HG03558 (cell line): ENCODE measurements around the gene RNF121.

ENCODE experiments used
- ATAC-seq: cut with Tn5 transposase; IDR thresholded peaks from one replicate; pipeline ENCODE4 v1.9.1; 2021; ENCODE audit warnings: moderate number of reproducible peaks; ENCODE audit not compliant: unreplicated experiment; ENCODE audit errors: extremely low read depth

Gene RNF121

DNA sequence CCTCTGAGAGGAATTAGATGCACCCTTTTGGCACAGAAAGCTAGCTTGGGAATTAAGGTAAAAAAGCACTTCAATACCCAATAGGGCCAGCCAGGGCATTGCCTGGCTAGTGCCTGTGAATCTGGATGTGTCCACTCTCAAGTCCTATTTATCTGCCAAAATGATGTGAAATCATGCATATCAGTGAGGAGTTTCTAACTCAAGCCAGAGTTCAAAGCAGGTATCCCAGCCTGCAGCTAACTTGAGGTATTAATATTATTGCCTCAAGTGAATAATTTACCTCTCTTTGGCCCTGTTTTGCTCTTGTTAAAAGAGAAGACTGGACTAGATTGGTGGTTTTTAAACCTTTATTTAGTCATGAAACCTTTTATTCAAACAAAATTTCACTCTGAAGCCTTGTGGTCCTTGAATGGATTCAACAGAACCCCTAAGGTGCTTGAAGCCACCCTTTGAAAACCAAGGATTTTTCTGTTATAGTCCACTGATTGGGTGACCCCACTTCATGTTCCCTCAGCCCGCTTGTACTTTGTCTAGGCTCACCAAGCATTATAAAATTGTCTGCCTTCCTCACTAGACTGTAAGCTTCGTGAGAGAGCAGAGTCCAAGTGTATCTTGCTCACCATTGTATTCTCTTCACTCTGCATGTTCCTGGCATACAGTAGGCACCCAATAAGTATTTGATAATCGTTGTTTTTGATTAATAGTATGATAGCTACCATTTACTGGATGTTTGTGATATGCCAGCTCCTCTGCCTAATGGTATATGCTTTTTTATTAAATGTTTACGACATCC lies 4.5 kb downstream of the RNF121 start:
- no peak for ATAC-seq

DNA sequence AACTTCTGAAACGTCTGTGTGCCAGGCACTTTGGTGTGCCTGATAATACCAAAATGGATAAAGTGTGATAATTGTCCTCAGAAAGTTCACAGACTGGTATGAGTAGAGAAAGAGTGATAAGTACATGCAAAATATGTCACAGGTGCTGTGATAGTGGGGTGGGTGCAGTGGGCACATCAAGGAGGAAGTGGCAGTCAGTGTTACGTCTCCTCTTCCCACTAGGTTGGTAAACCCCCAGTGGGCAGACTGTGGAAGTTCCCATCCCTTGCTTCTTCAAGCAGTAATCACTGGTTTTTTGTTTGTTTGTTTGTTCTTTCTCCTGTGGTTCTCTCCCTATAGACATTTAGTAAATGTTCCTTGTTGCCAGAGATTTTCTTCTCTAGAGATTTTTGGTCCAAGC lies 5.4 kb downstream of the RNF121 start:
- ATAC-seq = no peak

DNA sequence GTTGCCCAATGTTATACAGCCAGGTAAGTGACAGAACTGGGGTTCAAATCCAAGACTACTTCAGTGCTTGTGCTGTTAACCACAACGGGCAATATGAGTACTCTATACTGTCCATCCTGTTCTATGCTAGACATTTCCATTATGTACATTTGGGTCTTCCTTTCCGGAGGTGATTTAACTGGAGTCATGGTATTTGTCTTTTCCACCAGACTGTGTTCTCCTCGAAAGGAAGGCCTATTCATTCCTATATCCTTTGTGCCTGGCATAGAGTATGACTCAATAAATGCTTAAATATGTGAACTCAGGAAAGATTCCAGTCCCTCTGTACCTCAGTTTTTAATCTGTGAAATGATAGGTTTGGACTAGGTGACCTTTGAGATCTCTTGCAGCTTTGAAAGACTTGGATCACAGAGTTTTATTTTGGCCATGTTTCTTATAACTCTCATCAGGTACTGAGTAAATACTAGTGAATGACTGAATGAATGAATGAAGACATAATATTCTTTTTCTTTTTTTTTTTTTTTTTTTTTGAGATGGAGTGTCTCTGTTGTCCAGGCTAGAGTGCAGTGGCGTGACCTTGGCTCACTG lies 6.6 kb downstream of the RNF121 start:
- ATAC-seq = no peak

DNA sequence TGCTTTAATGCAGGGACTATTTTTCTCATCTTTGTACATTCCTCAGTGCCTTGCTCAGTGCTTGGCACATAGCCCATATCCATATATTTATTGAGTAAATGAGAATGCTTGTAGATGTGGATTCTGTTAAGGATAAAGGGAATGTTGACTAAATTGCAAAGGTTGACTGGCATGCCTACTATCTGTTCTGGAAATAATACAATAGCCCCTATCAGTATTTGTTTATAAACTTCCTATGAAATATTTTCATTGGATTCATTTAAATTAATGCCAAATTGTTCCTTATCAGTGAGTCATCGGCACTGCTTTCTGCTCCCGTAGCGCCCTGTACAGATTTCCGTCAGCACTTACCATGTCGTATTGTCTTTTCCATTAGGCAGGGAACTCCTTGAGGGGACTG lies 8.0 kb downstream of the RNF121 start:
- no peak for ATAC-seq

DNA sequence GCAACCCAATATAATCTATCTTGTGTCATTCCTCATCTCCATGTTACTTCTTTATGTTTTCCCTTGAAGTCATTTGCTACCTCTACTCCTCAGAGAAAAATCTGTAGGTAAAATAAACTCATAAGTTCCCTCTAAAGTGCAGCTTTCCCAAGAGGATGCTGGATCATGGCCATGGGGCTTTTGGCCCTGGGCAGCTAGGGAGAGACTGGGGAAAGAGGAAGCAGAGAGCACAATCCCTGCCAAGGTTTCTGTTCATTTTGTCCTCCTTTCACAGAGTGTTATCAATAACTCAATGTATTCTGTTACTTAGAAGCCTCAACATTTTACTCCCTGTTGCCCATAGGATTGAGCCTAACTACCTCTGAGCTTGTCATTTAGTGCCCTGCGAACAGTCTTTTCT lies 9.0 kb downstream of the RNF121 start:
- no peak for ATAC-seq

DNA sequence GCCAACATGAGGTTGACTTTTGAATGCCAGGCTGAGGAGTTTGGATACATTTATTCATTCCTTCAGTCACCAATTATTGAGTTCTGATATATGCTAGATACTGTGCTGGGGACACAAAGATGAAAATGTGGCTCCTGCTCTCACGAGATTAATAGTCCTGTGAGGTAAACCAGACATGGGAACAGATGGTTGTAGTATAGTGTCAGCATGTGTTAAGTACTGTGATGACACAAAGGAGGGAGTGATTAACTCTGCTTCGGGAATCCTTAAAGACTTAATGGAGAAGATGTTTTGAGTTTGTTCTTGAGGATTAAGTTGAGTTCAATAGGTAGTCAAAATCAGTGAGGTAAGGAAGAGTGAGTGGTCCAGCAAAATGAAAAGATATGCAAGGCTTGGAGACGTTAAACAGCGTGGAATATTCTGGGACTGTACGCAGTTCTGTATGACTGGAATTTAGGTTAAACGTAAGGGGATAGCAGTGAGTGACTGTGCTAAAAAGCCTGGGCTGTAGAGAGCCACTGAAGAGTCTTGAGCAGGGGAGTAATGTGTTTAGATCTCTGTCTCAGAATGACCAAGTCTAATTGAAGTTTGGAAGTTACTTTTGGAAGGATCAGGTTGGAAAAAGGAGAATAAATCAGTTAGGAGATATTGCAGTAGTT lies 11.8 kb downstream of the RNF121 start:
- no peak for ATAC-seq

DNA sequence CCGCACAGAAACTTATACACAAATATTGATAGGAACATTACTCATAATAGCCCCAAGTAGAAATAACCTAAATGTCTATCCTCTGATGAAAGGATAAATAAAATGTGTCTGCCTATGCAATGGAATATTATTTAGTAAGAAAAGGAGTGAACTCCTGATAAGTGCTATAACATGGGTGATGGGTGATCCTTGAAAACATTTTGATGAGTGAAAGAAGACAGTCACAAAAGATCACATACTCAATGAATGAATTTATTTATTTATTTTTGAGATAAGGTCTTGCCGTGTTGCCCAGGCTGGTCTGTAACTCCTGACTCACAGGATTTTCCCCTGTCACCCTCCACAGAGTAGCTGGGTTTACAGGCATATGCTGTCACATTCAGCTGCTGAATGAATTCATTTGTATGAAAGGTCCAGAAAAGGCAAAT lies 17.3 kb downstream of the RNF121 start:
- ATAC-seq = no peak

DNA sequence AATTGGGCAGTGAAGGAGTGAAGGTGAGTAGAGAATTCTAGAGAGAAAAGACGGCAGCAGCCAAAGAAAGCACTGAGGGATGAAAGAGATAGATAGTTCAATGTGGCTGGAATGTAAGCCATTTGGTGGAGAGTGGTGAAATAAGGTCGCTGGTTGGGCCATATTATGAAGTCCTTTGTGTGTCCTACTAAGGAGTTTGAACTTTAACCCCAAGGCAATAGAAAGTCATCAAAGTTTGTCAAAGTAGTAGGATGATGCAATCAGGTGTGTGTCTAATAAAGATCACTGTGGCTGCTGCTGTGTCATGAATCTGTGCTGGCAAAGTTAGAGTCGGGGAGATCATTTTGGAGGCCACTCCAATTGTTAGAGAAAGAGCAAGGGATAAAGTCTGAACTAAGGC lies 18.7 kb downstream of the RNF121 start:
- no peak for ATAC-seq

DNA sequence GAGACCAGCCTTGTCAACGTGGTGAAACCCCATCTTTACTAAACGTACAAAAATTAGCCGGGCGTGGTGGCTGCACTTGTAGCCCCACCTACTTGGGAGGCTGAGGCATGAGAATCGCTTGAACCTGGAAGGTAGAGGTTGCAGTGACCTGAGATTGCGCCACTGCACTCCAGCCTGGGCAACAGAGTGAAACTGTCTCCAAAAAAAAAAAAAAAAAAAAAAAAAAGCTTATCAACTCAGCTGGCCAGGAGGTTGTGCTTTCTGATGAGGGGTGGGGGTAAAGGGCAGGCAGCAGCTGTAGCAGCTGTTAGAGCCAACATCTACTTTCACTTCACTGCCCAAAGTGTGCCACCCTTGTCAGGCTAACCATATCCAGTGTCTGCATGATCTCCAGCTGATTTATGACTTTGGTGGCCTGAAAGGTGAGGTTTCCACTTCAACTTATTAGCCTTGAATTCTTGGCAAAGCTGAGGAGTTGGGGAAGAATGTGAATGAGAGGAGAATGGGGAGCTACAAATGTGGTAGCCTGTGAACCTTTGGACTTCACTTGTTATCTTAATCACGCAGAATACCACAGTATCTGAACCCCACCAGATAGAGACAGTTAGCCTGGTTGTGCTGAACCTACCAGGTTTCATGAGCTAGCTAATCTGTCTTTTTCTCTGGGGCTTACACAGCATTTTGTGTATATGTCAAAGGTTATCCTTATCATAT lies 19.6 kb downstream of the RNF121 start:
- ATAC-seq = no peak

DNA sequence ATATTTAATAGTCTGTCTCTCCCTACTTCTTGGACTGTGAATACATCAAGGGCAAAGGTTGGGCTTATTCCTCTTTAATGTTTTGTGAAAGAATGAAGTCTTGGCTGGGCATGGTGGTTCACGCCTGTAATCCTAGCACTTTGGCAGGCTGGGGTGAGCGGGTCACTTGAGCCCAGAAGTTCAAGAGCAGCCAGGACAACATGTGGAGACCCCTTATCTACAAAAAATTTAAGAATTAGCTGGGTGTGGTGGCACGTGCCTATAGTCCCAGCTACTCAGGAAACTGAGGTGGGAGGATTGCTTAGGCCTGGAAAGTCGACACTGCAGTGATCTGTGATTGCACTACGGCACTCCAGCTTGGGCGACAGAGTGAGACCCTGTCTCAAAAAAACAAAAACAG lies 20.2 kb downstream of the RNF121 start:
- no peak for ATAC-seq

DNA sequence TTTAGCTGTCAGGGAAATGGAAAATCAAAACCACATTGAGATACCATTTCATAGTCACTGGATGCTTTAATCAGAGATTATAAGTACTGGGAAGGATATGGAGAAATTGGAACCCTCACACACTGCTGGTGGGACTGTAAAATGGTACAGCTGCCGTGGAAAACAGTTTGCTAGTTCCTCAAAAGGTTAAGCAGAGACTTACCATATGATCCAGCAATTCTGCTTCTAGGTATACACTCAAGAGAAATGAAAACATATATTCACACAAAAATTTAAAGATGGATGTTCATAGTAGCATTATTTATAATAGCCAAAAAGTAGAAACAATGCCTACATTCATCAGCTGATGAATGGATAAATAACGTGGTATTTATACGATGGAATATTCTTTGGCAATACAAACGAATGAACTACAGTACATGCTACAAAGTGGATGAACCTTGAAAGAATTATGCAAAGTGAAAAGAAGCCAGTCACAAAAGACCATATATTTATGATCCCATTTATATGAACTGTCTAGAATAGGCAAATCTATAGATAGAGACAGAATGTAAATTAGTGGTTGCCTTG lies 23.0 kb downstream of the RNF121 start:
- no peak for ATAC-seq

DNA sequence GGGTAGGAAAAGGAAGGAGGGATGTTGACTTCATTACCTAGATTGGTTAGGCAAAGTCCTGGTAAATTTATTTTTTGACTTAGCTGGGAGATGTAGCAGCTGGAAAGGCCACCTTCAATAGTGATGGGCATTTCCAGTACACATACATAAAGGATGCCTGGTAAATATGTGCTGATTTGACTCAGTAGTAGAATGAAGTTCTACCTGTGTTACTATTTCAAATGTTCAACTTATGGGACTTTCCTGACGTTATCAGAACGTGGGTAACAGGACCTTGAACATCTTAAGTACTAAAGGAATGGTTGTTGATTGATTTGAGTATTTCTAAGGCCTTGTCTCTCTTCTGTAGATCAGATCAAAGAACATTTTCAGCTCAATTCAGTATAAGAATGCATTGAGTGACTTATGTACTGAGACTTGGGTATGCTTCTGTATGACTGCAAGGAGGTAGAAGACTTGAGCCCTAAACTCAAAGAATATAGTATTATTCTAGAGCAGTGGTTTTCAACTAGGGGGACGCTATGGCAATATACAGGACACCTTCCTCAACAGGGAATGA lies 27.1 kb downstream of the RNF121 start:
- no peak for ATAC-seq

DNA sequence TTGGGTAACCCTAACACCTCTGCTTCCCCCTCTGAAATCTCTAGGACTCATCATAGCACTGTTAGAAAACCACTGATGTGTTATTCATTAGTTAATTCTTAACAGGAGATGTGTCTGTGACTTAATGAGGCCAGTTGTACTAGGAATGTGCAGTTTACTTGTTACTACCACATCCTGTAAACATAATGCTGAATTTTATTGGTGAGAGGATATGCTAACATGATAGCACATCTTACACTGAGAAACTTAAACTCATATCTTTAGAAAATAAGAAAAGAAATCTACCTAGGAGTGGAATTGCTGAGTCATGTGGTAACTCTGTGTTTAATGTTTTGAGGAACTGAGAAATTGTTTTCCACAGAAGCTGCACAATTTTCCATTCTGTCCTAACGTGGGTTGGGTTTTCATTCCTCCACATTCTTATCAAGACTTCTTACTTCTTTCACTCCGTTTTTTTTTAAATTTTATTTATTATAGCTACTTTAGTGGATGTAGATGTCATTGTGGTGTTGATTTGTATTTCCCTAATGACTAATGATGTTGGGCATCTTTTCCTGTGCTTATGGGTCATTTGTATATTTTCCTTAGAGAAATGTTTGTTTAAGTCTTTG lies 33.7 kb downstream of the RNF121 start:
- ATAC-seq = no peak

DNA sequence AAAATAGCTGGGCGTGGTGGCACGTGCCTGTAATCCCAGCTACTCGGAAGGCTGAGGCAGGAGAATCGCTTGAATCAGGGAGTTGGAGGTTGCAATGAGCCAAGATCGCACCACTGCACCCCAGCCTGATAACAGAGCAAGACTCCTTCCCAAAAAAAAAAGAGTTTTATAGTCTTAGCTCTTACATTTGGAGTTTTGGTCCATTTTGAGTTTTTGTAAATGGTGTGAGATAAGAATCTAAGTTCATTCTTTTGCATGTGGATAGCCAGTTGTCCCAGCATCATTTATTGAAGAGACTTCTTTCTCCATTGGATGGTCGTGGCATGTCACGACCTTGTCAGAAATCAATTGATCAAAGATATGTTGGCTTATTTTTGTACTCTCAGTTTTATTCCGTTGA lies 34.6 kb downstream of the RNF121 start:
- no peak for ATAC-seq

DNA sequence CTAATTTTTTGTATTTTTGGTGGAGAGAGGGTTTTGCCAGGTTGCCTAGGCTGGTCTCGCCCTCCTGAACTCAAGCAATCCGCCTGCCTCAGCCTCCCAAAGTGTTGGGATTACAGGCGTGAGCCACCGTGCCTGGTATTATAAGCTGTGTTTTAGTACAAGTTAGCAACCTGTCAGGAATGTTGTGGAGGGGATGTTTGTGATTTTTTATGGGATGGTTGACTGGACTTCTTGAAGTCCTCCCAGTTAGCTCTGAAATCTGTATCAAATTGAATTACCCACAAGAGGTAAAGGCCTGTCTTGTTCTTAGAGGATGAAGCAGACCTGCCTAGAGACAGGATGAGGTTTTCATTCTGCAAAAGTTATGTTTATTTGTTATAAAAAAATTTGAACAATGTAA lies 35.8 kb downstream of the RNF121 start:
- no peak for ATAC-seq

DNA sequence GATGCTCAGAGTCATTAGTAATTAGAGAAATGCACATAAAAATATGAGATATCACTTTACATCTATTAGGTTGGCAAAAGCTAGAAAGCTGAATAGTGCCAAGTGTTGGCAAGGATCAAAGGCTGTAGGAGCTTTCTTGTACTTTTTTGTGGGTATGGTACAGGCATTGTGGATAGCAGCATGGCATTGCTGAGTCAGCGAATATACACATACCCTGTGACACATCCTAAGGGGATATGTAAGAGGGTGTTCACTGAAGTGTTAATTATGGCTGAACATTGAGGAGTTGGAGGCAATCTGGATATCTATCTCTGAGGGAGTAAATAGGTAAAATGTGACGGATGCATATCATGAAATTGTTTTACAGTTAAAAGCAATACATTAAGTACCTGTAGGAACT lies 42.8 kb downstream of the RNF121 start:
- no peak for ATAC-seq

DNA sequence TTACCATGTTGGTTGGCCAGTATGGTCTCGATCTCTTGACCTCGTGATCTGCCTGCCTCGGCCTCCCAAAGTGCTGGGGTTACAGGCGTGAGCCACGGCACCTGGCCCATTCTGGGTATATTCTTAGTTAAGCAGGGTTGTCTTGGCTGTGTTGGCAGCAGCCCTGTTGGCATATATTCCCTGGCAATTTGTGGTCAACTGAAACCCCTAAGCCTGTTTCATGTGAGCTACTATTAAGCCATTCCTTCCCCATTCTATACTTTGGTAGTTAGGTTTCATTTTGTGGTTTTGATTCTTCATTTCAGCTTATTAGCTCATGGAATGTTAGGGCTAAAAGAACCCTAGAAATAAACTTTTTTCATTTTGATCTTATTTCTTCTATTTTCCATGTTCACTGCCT lies 47.7 kb downstream of the RNF121 start:
- ATAC-seq = no peak

DNA sequence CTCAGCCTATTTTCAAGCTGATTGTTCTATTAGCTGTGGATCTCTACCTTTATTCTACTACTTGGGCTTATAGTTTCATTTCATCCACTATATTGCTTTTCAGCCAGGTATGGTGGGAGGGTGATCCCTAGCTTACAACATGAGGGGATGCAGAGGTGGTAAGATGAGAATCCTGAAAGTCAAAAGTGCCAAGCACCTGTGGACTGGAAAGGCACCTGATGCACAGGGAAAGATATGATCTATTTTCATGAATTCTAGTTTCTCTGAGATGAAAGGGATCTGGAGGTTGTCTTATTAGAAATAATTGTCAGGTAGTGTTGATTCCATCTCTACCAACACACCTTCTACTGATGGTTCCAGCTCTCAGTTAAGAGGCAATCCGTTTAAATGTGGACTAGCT lies 48.2 kb downstream of the RNF121 start:
- no peak for ATAC-seq

DNA sequence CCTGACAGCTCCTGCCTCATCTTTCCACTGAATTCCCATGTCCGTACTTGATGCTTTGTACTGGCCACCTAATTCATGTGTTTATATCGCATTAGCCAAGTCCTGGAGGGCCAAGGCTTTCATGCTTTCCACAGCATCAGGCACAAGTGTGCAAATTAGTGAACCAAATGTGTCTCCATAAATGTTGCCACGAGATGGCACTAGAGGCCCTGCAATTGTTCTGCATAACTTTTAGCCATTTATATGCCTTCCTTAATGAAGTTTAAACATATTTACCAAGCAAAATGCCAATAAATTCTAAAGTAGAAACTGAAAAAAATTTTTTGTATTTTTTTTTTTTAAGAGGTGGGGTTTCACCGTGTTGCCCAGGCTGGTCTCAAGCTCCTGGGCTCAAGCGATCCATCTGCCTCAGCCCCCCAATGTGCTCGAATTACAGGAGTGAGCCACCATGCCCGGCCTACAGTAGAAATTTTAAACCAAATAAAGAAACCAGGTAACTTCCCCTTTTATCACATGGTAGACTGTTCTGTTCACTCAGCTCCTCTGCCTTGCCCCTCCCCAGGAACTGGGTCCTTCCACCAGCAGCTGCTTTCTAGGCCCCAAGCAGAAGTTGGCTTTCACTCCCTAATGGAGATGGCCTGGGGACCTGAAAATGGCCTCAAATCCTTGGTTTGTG lies 49.0 kb downstream of the RNF121 start:
- ATAC-seq = no peak
